Measurements from ENCODE around the gene OR2V1.
"Not testable (repeated sequence)": the region's sequence is repeated elsewhere in the genome, so short reads cannot be mapped to it uniquely, and the experiment has no call there.

Gene OR2V1

DNA sequence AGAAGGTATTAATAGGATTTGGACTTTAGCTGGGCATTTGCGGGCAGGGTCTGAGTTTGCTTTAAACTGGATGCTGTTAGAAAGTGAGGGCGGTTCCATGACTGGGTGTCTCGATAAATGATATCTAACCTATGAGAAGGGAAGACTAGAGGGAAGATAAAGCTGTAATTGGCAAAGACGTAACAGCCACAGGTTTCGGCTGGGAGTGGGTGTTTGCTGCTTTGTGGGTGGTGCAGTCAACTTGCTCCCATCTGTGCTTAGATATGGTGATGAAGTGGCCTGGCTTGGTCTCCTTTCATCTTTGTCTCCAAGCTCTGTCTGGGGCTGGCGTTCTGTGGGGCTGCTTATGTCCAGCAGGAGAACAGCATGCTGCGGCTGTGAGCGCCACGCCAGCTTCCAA lies 23.3 kb downstream of the OR2V1 start:
- no peak overlapping the region for H3K4me3 ChIP-seq (ENCODE audit: low read depth, low read length)
- DNase-seq (ENCODE audit: low read depth): no peak
- TF ChIP-seq CTCF (conservative IDR thresholded peaks at IDR 0.05; ENCODE audit: low read depth, low read length): no peak

- TF ChIP-seq CTCF (conservative IDR thresholded peaks at IDR 0.05; ENCODE audit: low read depth, low read length): no peak
- no peak overlapping the region for H3K4me3 ChIP-seq (ENCODE audit: low read depth, low read length)
- no peak for DNase-seq (ENCODE audit: low read depth)
Observed at GRCh38 chr5:181105391-181106025, 25.5 kb downstream of the OR2V1 start.

- H3K4me3 ChIP-seq (ENCODE audit: low read depth, low read length); DNase-seq (ENCODE audit: low read depth): not testable (repeated sequence)
Observed at GRCh38 chr5:181104606-181105390, 26.2 kb downstream of the OR2V1 start.

- DNase-seq (ENCODE audit: low read depth); H3K4me3 ChIP-seq (ENCODE audit: low read depth, low read length): not testable (repeated sequence)
Observed at GRCh38 chr5:181104259-181104568, 26.8 kb downstream of the OR2V1 start.

- DNase-seq (ENCODE audit: low read depth); H3K4me3 ChIP-seq (ENCODE audit: low read depth, low read length): not testable (repeated sequence)
Observed at GRCh38 chr5:181101930-181102674, 28.9 kb downstream of the OR2V1 start.

GRCh38 chr5:181101030-181101641 lies 29.8 kb downstream of the OR2V1 start:
- DNase-seq (ENCODE audit: low read depth): not testable (repeated sequence)

DNA sequence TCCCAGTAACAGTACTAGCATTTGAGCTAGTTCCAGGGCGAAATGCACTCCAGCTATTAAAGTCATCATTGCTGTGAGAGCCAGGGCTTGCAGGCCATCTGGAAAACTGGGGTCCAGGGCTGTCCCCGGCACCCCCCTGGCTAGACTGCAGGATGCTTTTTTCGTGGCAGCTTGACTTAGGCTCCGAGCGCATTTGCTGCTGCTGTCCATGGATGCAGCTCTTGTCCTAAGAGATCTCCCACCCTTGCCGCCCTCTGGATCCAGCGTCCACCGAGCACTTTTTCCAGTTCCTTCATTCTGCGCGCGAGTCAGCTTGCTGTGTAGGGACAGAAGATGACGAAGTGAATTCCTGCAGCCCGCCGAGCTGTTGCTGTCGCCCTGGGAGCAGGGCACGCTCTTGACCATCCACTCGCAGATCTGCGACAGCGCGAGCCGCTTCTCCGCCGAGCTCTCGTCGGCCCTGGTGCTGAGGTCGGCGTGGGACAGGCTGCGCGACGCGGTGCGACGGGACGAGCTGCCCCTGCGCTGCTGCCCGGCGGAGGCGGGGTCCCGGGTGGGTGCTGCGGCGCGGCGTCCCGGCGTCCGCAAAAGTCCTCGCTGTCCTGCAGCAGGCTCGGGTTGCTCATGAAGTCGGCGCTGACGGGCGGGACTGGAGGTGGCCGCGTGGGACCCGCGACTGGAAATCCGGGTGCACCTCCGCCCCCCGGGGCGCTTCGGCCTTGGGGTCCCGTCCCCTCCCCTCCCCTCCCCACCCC lies 30.7 kb downstream of the OR2V1 start:
- DNase-seq (ENCODE audit: low read depth): peak; percentile 4
- no peak for TF ChIP-seq CTCF (conservative IDR thresholded peaks at IDR 0.05; ENCODE audit: low read depth, low read length)
- H3K4me3 ChIP-seq (ENCODE audit: low read depth, low read length): no peak overlapping the region

More at GRCh38 chr5:181101030-181101641, 29.8 kb downstream of the OR2V1 start:
- not testable (repeated sequence) for H3K4me3 ChIP-seq (ENCODE audit: low read depth, low read length)

DNA sequence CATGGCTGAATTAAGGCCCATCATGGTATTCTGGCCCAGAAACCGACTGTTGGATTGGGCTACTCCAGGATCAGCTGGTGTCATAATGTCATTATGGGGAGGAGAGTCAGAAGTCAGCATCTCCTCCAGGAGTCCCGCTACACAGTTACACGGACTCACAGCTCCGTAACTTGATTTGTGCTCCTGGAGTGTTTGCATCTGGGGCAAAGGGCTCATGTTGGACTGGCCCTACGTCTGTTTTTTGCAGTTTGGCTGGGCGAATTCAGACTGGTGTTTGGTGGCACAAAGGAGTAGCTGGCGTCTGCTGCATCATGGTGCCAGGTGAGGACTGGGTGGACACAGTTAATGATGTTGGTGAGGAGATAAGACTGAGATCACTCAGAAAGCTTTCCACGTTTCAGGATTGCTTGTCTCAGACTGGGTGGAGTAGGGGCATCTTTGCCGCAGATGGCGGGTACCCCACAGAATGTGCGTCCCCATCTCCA lies 31.3 kb downstream of the OR2V1 start:
- no peak for TF ChIP-seq CTCF (conservative IDR thresholded peaks at IDR 0.05; ENCODE audit: low read depth, low read length)
- no peak overlapping the region for H3K4me3 ChIP-seq (ENCODE audit: low read depth, low read length)
- DNase-seq (ENCODE audit: low read depth): no peak

All from choroid plexus epithelial cell (primary cell).